ENCODE measurements around the gene IFNGR2.

Gene IFNGR2, protein sequence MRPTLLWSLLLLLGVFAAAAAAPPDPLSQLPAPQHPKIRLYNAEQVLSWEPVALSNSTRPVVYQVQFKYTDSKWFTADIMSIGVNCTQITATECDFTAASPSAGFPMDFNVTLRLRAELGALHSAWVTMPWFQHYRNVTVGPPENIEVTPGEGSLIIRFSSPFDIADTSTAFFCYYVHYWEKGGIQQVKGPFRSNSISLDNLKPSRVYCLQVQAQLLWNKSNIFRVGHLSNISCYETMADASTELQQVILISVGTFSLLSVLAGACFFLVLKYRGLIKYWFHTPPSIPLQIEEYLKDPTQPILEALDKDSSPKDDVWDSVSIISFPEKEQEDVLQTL

DNA sequence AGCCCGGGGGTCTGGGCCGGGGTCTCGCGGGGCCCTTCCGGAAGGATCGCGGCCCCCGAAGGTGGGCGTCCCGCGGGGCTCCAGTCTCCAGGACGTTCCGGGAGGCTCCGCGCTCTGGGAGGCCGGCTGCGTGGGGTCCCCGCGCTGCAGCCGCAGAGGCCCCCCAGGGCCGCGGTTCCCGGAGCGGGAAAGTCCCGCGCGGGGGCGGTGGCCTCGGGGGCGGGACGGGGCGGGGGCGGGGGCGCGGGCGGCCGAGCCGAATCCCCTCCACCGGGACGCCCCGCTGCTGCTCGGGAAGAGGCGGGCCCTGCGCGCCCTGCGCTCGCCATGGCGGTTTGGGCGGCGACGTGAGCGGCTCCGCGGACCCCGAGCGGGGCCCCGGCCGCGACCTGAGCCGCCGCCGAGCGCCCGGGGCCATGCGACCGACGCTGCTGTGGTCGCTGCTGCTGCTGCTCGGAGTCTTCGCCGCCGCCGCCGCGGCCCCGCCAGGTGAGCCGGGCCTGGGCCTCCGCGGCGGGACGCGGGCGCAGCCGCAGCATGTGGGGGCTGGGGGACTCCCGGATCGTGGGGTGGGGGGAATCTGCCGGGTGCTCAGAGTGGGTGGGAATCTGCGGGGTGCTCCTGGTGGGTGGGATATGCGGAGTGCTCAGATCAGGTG is at the start of gene IFNGR2:
Gene IFNGR2 (plus strand): TSS at position 286 of the 658 bp plus-strand sequence. CDS start 131 bp downstream, at position 417.
- no peak for DNase-seq (ENCODE audit: low read depth)
- H3K4me3 ChIP-seq (ENCODE audit: low read depth, low read length), result peak within 1 kb of the TSS; percentile 72
- TF ChIP-seq, protein P1, sequence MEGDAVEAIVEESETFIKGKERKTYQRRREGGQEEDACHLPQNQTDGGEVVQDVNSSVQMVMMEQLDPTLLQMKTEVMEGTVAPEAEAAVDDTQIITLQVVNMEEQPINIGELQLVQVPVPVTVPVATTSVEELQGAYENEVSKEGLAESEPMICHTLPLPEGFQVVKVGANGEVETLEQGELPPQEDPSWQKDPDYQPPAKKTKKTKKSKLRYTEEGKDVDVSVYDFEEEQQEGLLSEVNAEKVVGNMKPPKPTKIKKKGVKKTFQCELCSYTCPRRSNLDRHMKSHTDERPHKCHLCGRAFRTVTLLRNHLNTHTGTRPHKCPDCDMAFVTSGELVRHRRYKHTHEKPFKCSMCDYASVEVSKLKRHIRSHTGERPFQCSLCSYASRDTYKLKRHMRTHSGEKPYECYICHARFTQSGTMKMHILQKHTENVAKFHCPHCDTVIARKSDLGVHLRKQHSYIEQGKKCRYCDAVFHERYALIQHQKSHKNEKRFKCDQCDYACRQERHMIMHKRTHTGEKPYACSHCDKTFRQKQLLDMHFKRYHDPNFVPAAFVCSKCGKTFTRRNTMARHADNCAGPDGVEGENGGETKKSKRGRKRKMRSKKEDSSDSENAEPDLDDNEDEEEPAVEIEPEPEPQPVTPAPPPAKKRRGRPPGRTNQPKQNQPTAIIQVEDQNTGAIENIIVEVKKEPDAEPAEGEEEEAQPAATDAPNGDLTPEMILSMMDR (IDR thresholded peaks at IDR 0.05; ENCODE audit: control insufficient read depth, extremely low read depth, insufficient read depth), result no peak

DNA sequence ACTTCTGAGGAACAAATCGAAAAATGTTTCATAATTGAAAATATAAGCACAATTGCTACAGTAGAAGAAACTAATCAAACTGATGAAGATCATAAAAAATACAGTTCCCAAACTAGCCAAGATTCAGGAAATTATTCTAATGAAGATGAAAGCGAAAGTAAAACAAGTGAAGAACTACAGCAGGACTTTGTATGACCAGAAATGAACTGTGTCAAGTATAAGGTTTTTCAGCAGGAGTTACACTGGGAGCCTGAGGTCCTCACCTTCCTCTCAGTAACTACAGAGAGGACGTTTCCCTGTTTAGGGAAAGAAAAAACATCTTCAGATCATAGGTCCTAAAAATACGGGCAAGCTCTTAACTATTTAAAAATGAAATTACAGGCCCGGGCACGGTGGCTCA is 47.9 kb upstream of the IFNGR2 start:
- H3K4me3 ChIP-seq (ENCODE audit: low read depth, low read length), result no peak overlapping the region
- no peak for DNase-seq (ENCODE audit: low read depth)
- TF ChIP-seq, protein P1 (IDR thresholded peaks at IDR 0.05; ENCODE audit: control insufficient read depth, extremely low read depth, insufficient read depth), result no peak

DNA sequence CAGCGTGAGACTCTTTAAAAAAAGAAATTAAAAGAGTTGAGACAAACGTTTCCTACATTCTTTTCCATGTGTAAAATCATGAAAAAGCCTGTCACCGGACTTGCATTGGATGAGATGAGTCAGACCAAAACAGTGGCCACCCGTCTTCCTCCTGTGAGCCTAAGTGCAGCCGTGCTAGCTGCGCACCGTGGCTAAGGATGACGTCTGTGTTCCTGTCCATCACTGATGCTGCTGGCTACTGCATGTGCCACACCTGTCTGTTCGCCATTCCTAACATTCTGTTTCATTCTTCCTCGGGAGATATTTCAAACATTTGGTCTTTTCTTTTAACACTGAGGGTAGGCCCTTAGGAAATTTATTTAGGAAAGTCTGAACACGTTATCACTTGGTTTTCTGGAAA is 47.2 kb upstream of the IFNGR2 start:
- TF ChIP-seq, protein P1 (IDR thresholded peaks at IDR 0.05; ENCODE audit: control insufficient read depth, extremely low read depth, insufficient read depth), result no peak
- no peak for DNase-seq (ENCODE audit: low read depth)
- H3K4me3 ChIP-seq (ENCODE audit: low read depth, low read length), result no peak overlapping the region

DNA sequence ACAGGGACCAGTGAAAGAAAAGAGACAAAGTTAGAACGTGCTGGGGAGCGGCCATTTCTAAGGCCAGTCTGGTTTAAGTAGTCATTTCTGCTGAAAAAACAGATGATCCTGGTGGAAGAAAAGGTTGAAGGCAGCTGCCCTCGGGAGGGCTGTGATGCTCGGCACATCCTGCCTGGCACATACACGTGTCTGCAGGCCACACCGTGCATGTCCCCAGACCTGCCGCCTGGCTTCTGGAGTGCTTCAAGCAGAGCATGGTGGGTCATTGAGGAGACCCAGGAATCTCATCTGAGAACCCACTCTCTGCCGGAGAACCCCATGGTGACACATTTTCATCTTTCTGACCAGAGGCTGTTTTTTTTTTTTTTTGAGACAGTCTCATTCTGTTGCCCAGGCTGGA is 46.0 kb upstream of the IFNGR2 start:
- TF ChIP-seq, protein P1 (IDR thresholded peaks at IDR 0.05; ENCODE audit: control insufficient read depth, extremely low read depth, insufficient read depth), result no peak
- no peak overlapping the region for H3K4me3 ChIP-seq (ENCODE audit: low read depth, low read length)
- no peak for DNase-seq (ENCODE audit: low read depth)

DNA sequence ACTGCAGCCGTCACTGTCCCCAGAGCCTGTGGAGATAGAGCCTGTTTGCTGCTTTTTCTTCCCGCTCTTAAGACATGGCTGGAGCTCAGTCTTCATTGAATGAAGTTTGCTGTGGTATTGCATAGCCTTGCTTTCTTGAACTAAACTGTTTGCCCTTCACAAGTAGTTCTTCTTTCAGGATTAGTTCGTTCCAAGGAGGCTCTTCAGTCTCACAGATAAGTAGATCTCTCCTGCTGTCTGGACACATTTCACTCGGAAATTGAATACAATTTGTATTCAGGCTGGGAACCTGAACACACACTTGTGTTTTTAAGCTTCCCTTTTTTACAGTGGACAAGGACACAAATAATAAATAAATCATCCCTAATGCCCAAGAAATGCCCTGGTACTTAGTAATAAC is 43.8 kb upstream of the IFNGR2 start:
- DNase-seq (ENCODE audit: low read depth), result no peak
- TF ChIP-seq, protein P1 (IDR thresholded peaks at IDR 0.05; ENCODE audit: control insufficient read depth, extremely low read depth, insufficient read depth), result no peak

DNA sequence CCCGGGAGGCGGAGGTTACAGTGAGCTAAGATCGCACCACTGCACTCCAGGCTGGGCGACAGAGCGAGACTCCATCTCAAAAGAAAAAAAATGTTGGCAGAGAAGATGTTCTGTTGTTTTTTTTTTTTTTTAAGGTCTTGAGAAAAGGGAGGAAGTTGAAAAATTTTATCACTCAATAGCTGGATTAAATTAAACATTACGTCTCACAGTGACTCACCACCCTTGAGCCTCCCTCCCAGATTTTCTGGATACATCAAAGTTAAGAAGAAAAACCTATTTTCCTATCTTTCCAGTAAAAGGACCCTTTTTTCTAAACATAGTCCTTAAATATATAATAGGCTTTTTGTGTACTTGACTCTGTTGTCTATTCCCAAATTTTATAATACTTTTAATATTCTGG is 42.9 kb upstream of the IFNGR2 start:
- H3K4me3 ChIP-seq (ENCODE audit: low read depth, low read length), result no peak overlapping the region
- TF ChIP-seq, protein P1 (IDR thresholded peaks at IDR 0.05; ENCODE audit: control insufficient read depth, extremely low read depth, insufficient read depth), result no peak
- no peak for DNase-seq (ENCODE audit: low read depth)

More for the DNA sequence above, 43.8 kb upstream of the IFNGR2 start:
- H3K4me3 ChIP-seq (ENCODE audit: low read depth, low read length), result no peak overlapping the region

Data from LNCaP clone FGC (cell line).